Epidermal melanocyte (primary cell): Measurements from ENCODE around the gene GPC6.

Experiments
- DNase-seq: peaks from one replicate; pipeline ENCODE4 v3.0.0; 2011; ENCODE audit warnings: low spot score; ENCODE audit not compliant: insufficient read length

The GPC6 gene

DNA sequence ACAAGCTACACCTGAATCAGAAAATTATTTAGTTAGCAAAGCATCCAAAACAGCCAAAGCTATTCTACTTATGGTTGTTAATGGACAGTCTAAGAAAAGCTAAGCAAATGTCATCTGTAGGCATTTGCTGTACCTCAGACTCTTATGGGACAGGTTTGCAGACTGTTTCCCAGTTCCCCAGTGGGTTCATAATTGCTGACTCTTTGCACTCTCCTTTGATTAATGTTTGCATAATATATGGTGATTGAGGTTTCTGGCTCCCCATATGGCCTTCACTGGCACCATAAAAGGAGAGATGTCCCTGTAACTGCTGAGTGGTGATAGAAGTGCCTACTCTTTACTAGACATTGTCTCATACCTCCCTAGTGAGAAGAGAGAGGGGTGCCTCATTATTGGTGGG, 142.1 kb downstream of the GPC6 start:
- no peak for DNase-seq

DNA sequence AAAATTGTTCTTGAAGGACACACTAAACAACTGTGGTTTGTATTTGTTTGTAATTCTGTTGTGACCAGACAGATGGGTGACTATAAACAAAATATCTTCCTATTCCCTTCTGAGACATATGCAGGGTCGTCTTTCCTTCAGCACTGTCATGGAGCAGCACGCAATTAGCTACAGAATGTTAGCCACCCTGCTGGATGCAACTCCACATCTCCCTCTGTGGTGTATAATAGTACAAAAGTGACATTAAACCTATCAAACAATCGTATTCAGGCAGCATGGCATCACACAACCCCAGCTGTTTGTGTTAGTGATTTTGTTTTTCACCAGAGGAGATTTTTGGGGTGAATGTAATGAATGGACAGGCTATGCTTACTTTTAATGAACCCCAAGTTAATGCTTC, 146.2 kb downstream of the GPC6 start:
- no peak for DNase-seq

DNA sequence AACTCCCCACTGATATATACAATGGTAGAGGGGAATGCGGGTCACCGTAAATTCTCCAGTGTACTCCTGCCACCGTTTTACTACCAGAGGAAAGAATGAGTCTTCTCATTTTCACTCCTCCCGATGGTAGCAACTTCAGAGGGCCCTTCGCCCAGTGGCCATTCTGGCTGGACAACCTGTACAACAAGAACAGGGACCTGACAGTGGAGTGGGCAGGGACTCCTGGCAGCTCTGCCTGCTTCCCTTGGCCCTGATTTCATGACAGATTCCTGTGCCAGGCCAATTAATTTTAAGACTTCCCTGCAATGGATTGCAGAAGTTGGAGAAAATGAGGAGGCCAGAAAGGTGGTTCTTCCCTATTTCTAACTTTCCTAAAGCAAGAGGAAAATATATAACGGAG, 148.9 kb downstream of the GPC6 start:
- DNase-seq = no peak

DNA sequence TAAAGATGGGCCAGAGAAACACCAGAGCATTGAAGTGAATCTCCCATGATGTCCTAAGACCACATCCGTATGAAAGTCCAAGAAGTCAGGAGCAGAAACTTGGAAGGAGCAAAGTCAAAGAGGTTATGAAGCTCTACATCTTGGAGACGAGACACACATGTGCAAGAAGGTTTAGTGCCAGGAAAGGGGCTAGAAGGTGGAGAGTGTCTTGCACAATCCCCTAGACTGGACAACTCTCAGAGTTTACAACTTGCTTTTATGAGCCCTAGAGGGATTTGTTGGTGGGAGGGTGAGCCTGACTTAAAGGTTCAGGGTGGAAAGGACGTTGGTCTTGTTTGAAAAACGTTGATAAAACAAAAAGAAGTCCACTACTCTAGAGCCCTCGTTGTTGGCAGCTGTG, 150.6 kb downstream of the GPC6 start:
- DNase-seq = no peak

DNA sequence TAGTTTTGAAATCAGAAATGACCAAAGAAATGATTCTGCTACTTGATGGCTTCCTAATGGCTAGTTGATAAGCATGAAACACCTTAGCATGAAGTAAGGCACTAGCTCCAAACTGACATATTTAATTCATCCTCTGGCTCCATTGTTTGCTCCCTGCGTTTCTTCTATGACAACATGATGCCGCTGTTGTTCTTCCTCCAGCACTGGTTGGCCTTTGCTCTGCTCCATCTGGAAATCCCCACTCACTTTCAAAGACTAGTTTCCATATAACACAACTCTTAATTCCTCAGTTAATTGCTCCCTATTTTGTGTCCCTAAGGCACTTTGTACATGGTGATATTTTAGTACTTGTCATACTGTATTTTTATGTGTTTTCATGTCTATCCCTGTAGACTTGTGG, 151.6 kb downstream of the GPC6 start:
- DNase-seq = no peak

DNA sequence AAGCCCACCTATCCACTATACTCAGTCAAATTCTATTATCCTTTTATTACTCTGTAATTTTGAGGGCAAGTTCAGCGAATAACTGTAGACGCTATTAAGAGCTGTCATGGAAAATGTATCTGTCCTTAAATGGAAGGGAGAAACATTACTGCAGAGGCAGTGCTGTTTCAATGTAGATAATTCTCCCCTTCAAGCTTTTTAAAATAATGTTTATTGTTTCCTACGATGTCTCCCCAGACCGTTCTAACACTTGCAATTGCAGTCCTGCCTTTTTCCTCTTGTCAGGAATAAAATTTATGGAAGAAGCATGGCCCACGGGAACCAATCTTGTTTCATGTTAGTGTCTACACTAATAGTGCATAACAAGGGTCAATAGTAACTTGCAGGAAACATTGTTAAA, 159.5 kb downstream of the GPC6 start:
- DNase-seq = no peak

DNA sequence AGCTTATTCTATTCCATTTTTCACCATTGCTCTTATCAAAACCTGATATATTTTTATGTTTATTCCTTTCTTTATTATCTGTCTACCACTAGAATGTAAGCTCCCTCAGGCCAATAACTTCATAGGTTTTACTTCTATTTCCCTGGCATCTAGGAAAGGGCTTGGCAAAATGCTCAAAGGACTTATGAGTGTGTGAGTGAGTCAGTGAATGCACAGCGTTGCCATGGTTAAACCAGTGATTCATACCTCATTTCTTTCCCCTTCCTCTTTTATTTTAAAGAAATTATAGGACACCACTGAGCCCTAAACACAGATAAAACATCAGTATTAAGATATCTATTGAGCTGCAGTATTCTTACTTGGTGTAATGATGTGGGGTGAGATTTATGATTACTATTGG, 162.1 kb downstream of the GPC6 start:
- DNase-seq = no peak

DNA sequence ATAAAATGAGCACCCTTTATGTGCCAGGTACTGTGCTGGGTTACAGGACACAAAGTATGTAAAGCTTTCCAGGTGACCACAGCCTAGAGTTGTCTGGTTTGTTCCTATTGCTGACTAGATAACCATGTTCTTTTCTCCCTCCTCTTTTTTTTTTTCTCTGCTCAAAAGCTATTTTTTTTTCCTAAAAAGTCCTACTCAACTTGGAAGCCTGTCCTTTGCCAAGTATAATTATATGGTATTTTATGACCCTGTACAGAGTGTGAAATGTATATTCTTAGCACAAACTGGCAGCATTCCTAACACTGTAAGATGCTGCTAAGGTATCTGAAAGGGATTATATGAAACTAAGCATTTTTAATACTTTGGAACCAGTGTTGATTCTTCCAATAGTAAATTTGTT, 171.0 kb downstream of the GPC6 start:
- DNase-seq = no peak

DNA sequence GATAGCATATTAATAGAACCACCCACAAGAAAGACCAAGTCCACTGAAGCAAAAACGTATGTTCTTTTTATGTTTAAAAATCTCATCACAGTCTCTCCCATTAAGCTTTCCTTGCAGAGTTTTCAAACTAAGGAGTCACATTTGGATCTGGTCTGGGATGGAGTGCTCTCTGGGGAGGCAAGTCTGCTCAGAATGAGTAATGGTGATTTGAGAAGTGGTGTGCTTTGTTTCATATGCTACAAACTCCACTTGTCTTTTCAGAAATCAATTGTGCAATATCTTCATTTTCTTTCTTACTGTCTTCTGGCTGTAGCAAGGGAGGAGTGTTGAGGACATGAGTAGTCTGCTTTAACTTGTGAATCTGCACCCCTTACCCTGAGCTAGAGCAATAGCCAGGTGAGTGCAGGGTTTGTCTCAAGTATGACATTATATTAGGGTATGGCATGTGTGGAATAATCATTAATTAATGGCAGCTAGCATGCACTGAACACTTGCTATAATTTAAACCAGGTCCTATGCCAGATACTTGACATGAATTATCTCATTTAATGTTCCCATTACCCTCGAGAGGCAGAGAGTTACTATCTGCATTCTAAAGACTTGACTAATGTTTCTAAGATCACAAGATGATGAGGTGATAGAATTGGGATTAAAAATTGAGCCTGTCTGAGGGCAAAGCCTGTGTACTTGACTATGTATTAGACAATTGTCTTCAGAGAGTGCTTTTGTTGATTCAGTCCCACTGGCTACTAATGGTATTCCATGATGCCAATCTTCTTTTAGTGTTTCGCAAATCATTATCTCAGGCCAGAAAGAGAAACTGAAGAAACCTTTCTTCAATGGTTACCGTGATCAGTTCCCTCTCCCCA, 171.8 kb downstream of the GPC6 start:
- no peak for DNase-seq

DNA sequence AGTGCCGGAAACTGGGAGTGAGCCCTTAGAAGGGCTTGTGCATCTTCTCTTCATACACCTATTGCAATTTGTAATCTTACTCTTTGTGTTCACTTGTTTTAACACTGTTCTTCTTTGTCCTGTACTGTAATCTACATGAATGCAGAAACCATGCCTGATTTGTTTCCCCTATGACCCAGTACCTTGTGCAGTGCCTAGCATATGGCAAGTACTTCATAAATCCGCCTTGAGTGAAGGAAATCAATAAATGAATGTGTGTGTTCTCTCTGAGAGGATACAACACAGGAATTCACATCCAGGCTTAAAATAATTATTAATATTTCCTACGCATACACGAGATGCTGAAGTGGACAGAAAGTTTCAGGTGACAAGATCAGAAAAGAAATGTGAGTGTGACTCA, 172.6 kb downstream of the GPC6 start:
- no peak for DNase-seq

DNA sequence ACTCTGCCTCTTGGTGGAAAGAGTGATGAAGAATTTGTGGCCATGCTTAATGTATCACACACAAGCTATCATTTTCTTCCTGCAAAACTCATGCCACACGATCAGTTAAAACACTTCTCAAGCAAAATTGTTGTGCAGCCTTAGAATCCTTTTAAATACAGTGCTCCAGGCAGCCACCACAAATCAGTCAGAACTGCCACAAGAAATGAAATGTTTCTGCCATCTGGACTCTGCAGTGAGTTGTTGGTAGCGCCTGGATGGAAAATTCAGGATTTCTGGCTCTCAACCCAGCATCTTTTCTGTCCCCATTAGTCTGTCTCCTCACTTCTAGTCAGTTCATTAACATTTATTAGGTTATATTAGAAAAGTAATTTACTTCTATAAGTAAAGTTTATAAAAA, 179.5 kb downstream of the GPC6 start:
- DNase-seq = no peak

DNA sequence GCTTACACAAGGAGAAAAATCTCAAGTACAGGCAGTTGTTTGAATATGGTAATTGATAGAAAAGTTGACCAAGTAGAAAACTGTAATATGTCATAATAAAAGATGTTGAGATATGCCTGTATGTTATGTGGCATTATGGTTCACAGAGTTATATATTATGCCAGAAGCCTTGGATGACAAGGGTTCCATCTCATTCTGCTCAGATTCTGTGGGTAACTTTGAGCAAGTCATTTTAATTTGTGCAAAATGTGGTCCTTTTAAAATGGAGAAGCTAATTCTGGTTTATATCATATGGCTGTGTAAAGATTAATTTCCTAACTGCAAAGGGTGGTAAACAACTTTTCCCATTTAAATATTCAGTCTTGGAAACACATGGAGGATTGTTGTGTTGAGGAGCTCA, 180.9 kb downstream of the GPC6 start:
- no peak for DNase-seq

DNA sequence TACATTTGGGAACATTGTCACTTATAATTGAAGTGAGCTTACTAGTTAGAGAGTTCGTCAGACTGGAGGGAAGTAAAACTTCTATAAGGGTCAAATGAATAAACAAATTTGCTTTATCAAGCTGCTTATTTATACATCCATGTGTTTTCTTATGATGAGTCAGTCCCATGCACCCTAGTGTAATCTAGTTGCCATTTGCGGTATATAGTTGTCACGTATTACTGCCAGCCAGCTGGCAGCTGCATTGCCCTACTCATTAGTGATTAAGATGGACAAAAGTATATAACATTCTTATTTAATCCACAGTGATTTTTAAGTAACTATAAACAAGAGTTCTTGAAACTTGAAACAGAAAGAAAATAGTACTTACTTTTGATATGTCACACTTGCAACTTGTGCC, 182.4 kb downstream of the GPC6 start:
- no peak for DNase-seq

DNA sequence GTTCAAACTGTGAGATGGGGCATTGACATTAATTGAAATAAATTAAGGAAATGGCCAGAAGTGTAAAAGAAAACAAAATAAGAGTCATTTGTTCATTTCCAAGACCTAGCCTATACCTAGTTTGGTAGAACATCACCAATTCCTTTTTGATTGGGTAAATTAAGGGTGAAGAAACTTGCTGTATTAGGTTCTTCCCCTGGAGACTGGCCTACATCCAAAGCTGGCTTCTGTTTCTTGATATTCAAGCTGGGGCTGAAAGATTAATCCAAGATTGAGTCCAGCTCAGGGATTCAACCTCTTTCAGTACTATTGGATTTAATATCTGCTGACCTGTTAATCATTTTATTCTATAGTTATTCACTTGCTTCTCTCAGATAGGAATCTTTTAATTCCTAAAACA, 183.2 kb downstream of the GPC6 start:
- no peak for DNase-seq

DNA sequence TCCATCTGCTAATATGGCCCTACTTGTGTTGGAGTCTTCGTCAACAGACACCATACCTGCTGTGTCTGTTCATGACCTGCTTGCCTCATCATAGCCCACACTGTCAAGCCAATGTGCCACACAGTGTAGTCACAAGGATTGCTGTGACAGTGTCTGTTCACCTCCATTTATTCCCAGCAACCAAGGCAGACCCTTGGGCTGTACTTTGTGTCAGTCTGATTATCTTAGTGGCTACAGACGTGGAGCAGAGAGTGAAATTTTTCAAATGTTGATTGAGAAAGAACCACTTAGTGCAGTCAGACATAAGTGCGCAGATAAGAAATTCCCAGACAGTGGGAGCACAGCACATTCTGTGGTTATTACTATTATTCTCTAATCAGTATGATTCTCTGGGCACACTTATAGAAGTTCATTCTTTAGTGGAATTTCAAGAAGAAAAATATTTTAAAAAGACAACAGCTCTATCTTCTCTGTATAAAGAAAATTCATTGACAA, 184.6 kb downstream of the GPC6 start:
- DNase-seq = no peak

DNA sequence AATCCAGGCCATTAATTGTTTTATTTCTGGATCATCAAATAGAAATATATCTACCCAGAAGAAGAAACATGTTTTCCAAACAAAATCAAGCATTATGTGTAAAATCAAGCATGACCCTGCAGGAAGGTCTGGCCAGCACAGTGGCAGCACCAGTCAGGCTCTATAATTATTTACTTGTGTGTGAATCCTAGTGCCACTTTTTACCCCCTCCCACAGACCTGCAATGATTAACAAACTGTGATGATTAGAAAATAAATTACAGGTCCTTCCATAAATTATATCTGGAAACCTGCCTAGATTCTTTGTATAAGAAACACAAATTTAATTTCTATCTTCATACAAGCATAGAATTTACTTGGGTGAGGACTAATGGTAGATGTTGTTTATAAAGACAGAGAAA, 186.1 kb downstream of the GPC6 start:
- no peak for DNase-seq

DNA sequence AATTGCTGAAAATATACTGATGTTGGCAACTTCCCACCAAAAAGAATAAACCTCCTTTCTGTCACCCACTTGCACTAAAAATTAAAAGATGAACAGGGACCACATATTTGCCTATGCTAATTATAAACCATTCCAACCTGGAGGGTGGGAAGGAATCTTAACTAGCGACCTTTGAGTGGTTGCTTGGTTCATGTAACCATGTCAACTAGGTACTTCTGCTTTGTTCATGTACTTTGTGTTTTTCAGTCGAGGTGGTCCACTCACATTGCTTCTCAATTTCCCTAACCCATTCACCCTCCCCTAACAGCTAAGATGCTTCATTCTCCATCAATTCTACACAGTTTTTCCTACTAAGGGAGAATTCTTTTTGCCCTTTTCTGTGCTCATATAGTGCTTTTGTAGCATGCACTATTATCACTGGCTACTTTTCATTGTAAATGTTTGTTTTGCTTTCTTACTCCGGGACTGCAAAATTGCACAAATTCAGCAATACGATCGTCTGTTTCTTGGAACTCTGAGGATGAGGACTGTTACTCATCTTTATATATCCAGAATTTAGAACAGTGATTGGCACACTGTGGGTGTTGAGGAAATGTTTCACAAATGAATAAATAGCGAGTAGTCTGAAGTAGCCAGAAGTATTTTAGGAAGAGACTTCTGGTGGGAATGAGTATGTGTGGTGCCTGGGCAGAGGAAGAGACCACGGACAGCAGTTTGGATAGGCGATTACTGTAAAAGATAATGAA, 187.5 kb downstream of the GPC6 start:
- no peak for DNase-seq

DNA sequence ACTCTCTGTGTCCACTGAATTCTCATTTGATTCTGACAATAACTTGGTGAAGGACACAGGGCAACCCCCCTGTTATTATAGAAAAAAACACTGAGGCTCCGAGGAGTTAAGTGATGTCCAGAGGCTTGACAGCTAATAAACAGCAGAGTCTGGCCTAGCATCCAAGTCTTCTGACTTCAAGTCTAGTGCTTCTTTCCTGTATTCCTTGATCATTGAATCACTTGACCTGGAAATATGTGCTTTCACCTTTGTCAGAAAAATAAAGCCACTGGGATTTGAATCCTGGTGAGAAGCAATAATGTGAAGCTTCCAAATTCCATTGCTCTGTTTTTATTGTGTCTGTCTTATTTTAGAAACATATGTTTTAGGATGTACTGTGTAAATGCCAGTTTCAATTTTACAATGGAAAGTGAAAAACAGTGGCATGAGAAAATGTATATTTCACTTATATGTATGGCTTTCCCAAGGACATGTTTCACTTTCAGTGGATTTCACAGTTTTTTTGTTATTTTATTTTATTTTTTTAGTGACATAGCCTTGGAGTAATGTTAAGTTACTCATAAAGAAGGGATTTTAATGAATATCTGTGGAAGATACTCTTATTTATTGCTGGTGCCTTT, 190.2 kb downstream of the GPC6 start:
- DNase-seq = no peak

DNA sequence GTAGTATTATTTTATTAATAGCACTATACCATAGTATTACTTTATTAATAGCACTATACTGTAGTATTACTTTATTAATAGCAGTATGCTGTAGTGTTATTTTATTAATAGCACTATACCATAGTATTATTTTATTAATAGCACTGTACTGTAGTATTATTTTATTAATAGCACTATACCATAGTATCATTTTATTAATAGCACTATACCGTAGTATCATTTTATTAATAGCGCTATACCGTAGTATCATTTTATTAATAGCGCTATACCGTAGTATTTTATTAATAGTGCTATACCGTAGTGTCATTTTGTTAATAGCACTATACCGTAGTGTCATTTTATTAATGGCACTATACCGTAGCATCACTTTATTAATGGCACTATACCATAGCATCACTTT, 191.8 kb downstream of the GPC6 start:
- DNase-seq = no peak

DNA sequence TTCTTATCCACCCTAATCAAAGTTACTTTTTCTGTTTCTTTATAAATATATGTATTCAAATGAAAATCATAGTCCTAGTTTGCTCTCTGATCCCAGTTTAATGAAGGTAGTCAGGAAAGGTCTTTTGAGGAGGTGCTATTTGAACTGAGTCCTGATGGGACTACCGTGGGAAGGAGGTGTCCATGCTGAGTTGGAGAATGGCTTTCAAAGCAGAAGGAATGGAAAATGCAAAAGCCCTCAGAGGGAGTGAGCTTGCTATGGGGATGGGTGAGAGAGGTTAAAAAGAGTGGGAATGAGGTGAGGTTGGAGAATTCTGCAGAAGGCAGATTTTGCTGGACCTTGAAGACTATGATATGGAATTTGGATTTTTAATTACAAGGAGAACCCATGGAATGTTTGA, 193.6 kb downstream of the GPC6 start:
- no peak for DNase-seq

DNA sequence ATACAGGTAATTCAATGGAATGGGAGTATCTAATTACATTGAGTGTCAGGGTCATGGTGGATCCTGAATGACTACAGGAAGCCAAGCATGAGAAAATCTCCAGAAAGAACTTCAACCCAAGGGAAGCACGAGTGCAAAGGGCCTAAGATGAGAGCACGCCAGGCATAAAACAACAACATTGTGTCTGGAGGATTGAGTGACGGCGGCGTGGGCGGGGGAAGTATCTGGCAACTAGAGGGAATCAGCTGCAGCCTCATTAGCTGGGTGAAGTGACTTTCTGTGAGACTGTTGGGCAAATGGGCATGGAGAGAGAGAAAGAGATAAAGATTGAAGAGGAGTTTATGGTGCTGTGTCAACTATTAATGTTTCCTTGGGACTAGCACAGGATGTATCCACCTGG, 194.3 kb downstream of the GPC6 start:
- DNase-seq = no peak

DNA sequence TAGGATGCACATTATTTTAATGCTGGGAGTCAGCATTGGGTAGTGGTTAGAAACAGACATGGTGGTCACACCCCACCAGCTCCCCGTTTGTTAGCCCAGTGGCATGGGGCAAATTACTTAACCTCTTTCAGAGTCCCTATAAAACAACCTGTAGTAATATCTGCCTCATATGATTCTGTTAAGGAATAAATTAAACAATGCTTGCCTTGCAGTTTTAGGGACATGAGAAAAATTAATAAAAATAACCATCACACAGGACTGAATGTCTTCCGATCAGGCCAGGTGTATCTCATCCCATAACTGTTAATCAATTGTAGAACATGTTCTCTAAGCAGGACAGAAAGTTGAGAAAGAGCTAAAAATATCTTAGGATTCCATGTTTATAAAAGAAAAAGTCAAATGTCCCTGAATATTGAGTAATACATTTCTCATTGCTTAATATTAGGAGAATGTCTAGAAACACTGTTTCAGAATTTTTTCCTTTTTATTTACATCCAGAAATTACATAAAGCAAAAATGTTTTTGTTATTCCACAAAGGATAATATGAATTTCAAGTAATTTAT, 196.5 kb downstream of the GPC6 start:
- DNase-seq = no peak
